AG04450 (cell line): Measurements from ENCODE around the gene NKX3-2. TPM values are rescaled to one million over a fixed set of nuclear protein-coding genes. Genes with fewer than 3 reads are reported as not detected.

Experiments
- CTCF ChIA-PET: fragments of 300-600, 350-600 bp; formaldehyde crosslinking; extraction: SDS; loops from one replicate; lab custom pipeline; 2022; ENCODE audit warnings: antibody characterized with exemption, inconsistent platforms; lab: Charles Lee
- POLR2A ChIA-PET: fragments of 350-600 bp; formaldehyde crosslinking; extraction: SDS; loops from one replicate; lab custom pipeline; 2021; ENCODE audit warnings: antibody characterized with exemption, inconsistent platforms; lab: Yijun Ruan, JAX
- DNase-seq: peaks from one replicate; pipeline ENCODE4 v3.0.0-alpha.2; 2011; ENCODE audit warnings: low read depth, low spot score
- H3K27ac ChIP-seq: one replicate; pipeline ENCODE4 v1.5.1; 2012; ENCODE audit warnings: low read depth, low read length, control low read depth
- H3K27me3 ChIP-seq: one replicate; pipeline ENCODE4 v1.6.0; 2012; ENCODE audit warnings: low read length; ENCODE audit not compliant: control insufficient read depth, insufficient read depth
- H3K4me3 ChIP-seq: 2 replicates; pipeline ENCODE4 v1.5.1; 2011; ENCODE audit warnings: mild to moderate bottlenecking, low read depth, low read length, control low read depth
- H3K9me3 ChIP-seq: 2 replicates; pipeline ENCODE4 v1.5.1; 2012; ENCODE audit warnings: low read length; ENCODE audit not compliant: control insufficient read depth, insufficient read depth
- CTCF ChIP-seq: IDR thresholded peaks from 2 replicates; pipeline ENCODE4 v1.5.1; 2011; ENCODE audit warnings: low read depth, low read length, control low read depth, inconsistent platforms
- polyA plus RNA-seq: library from polyadenylated mRNA; depleted of rRNA; stranded (reverse); fragments of >200 nt; gene quantifications from 2 replicates; pipeline ENCODE4 v1.2.3, GENCODE V29; 2011; rRNA removed

Gene NKX3-2
- polyA plus RNA-seq, 1 experiment, result not detected

DNA sequence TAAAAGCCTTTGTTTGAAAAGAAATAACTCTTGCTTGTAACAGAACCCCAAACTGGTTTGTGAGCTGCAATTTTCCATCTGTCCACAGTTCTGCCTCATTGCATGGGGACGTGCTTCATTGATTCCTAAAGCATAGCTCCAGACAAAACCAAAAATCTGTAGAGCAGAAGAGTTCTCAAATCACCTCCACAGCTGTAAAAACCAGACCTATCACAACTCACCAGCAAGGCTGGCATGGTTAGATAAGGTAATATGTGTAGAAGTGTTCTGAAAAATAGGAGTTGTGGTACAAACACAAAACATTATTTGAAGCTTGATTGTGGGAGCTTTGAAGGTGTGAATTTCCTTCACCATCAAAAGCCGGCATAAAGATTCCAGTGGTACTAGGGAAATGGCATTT is 47.7 kb downstream of the NKX3-2 start:
- ChIA-PET CTCF (no interaction called here), POLR2A (no interaction called here)
- no peak for TF ChIP-seq CTCF
- H3K27me3 ChIP-seq, result no peaks in the 10 kb centered on the region
- no peaks in the 10 kb centered on the region for H3K9me3 ChIP-seq
- no peak overlapping the region for H3K4me3 ChIP-seq
- H3K27ac ChIP-seq, result no peak overlapping the region
- no peak for DNase-seq

DNA sequence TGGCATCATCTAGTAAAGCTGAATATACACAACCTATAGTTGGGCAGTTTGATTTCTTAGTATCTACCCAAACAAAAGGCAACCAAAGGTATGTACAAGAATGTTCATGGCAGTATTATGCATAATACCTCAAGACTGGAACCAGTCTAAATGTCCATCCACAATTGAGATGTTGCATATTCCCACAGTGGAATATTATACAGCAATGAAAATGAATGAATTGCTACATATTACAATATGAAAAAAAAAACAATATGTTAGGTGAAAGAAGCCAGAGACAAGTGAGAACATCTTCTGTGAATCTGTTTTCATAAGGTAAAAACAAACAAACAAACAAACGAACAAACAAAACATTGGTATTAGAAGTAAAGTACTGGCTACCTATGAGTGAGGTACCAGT is 48.6 kb downstream of the NKX3-2 start:
- ChIA-PET POLR2A (no interaction called here), CTCF (no interaction called here)
- Histone ChIP-seq H3K27me3 (no peaks in the 10 kb centered on the region), H3K27ac (no peak overlapping the region), H3K9me3 (no peaks in the 10 kb centered on the region), H3K4me3 (no peak overlapping the region)
- TF ChIP-seq CTCF, result no peak
- no peak for DNase-seq

DNA sequence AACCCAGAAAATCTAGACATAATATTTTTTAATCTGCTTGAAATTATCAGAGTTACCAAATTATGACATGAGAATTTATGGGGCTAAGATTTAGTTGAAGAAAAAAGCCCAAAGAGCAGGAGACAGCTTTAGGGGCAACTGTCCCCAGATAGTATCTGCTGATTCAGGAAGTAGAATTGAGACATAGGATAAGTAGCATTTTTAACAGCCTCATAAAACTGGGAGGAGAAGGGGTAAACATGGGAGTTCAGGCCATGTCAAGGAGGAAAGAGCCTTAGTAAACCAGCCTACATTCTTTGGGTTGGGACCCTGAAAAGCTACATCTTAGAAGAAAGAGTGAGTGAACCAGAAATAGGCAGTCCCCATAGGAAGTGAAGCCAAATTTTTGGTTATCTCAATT is 50.5 kb downstream of the NKX3-2 start:
- Histone ChIP-seq H3K27ac (no peak overlapping the region), H3K27me3 (no peaks in the 10 kb centered on the region), H3K9me3 (no peaks in the 10 kb centered on the region), H3K4me3 (no peak overlapping the region)
- ChIA-PET POLR2A (no interaction called here), CTCF (no interaction called here)
- DNase-seq, result no peak
- TF ChIP-seq CTCF, result no peak

- DNase-seq, result no peak
- H3K4me3 ChIP-seq, result no peak overlapping the region
- no peak for TF ChIP-seq CTCF
- H3K9me3 ChIP-seq, result no peaks in the 10 kb centered on the region; the same call in 1 of the 2 replicates
- H3K27me3 ChIP-seq, result no peaks in the 10 kb centered on the region
- ChIA-PET POLR2A (no interaction called here), CTCF (no interaction called here)
- H3K27ac ChIP-seq, result no peak overlapping the region
Measured at GRCh38 chr4:13492747-13493146, 51.6 kb downstream of the NKX3-2 start.

Other genes starting within 250 kb of the NKX3-2 start
- gene RAB28, start 60.2 kb downstream of the NKX3-2 start, polyA plus RNA-seq, result 13.6 and 19.8 TPM in 2 replicates
- gene BOD1L1, start 83.2 kb upstream of the NKX3-2 start, polyA plus RNA-seq, result 17.9 and 23.1 TPM in 2 replicates